Head of caudate nucleus (tissue), 42 donors: ENCODE data around the gene DTD2.

Experiments used
- DNase-seq, 42 donors: peaks; one replicate each; pipeline versions ENCODE4 v3.0.0 to v3.0.0-alpha.2; 2020 to 2021; ENCODE audit warnings: mixed read lengths in 7 of 42
- intact Hi-C: fragments of 100-400 bp; cut with DNase I; formaldehyde crosslinking; loops from one replicate; pipeline ENCODE4 v1.15.0; 2022

The DTD2 gene

GRCh38 chr14:31414190-31414833, 43.0 kb downstream of the DTD2 start:
- intact Hi-C loops = no loop called here
- DNase-seq = no peak

GRCh38 chr14:31411218-31411727, 46.0 kb downstream of the DTD2 start:
- intact Hi-C loops = no loop called here
- no peak for DNase-seq

GRCh38 chr14:31410048-31410650, 47.2 kb downstream of the DTD2 start:
- no peak for DNase-seq
- intact Hi-C loops = no loop called here

- intact Hi-C loops = no loop called here
Measured at GRCh38 chr14:31408421-31408820, 48.9 kb downstream of the DTD2 start.

GRCh38 chr14:31405599-31406232, 51.6 kb downstream of the DTD2 start:
- no peak for DNase-seq
- intact Hi-C loops = no loop called here

More at GRCh38 chr14:31408421-31408820, 48.9 kb downstream of the DTD2 start:
- DNase-seq = no peak

GRCh38 chr14:31405106-31405505, 52.2 kb downstream of the DTD2 start:
- no peak for DNase-seq
- intact Hi-C loops = no loop called here

GRCh38 chr14:31403707-31404106, 53.6 kb downstream of the DTD2 start:
- DNase-seq = no peak
- intact Hi-C loops = no loop called here

GRCh38 chr14:31402764-31403439, 54.4 kb downstream of the DTD2 start:
- no peak for DNase-seq
- intact Hi-C loops = no loop called here

GRCh38 chr14:31401369-31401932, 55.9 kb downstream of the DTD2 start:
- no peak for DNase-seq
- intact Hi-C loops = no loop called here

GRCh38 chr14:31400031-31400638, 57.2 kb downstream of the DTD2 start:
- DNase-seq = no peak
- intact Hi-C loops = no loop called here
